DMS53 (cell line): ENCODE measurements around the gene SLC24A5.

Experiments
- DNase-seq: peaks from one replicate; lab custom pipeline; 2025; lab: John Stamatoyannopoulos, UW

SLC24A5 gene

DNA sequence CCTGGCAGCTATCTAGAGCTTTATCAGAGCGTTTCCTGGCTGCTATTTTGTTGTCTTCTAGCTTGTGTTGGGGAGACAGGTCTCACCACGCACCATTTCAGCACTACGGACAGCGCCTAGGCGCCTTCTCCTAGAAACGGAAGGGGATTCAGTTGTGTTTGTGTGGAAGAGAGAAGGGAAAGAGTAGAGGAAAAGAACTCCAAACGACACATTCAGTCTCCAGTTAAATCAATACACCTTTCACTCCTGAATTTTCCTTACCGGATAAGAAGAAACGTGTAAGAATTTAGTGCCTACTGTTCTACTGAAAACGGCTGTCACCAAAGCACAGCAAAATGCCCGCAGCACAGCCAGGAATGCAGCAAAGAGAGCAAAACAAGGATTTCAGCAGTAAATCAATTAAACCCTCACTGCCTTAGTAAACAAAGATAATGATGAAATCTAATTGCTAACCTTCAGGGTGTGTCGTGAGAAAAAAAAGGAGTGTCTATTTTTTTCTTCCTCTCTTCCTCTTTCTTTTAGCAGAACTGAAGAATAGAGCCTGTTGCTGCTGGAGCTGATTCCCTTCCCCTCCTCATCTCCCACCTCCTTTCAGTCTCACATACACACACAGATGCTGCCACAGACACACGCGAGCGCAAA lies 70.3 kb downstream of the SLC24A5 start:
- DNase-seq = peak; percentile 71

DNA sequence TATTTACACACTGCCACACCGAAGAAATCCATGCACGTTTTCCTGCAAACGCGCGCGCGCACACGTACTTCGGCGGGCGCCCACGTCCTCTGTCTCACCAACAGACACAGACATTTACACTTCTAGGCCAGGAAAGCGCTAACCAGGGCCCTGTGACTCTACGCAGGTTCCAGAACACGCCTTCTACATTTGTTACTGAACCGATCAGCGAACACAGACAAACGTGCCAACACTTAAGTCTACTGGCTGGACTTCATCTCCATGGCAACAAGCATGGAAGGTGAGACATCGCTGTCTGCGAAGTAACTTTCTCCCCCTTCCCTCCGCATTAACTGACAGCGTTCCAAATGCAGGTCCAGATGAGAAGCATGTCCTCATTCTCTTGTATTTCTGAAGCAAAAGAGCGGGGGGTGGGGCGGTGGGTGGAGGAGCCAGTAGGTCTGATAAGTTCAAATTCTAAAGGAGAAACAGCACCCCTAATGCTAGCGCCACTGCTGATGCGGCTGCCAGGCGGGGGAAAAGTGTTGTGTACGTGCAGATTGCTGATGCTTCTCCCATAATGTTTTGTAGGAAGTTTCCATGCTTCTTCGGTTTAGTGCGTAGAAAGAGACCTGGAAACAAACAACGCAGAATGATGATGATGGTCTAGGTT lies 70.9 kb downstream of the SLC24A5 start, which contains the start of gene CTXN2:
CTXN2 (plus strand) TSS at position 92 of the 652 bp plus-strand sequence. CDS start 9,636 bp downstream, outside the sequence.
- DNase-seq = peak; percentile 80
